ENCODE measurements around the gene TTC7B.

The TTC7B gene

DNA sequence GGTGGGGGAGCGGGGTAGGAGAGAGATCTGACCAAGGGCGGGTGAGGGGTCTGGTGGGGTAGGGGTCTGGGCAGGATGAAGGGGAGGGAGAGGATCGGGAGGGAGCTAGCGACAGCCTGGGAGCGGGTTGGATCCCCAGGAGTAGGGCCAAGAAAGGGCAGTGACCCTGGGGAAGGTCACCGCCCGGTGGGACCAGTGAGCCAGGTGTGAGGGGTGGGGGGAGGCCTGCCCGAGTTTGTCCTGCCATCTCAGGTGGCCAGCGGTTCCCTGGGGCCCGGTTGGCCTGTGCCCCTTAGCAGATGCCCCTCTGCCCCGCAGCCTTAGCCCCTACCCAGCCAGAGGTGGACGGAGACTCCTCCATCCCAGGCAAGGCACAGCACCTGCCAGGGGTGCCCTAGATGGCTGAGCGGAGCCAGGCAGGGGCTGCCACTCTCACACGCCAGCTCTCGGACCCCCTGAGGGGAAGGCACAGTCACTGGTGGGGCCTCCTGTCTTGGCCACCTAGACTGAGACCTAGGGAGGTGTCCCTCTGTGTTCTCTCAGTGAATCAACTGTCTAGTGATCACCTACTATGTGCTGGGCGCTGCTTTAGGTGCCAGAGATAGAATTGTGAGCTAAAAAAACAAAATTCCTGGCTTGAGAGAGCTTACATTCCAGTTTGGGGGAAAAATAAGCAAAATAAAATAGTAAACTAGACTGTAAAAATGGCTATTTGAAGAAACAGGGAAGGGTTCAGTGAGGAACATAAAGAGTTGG is 629 bp upstream of the TTC7B start:
- Histone ChIP-seq H3K9me3 (ENCODE audit: insufficient read depth, low read length) (no peaks in the 10 kb centered on the region), H3K36me3 (ENCODE audit: insufficient read depth, insufficient read length, low read length) (no peaks in the 10 kb centered on the region), H3K27me3 (ENCODE audit: insufficient read depth, insufficient read length) (peaks cover 18% of the 10 kb centered on the region), H3K4me3 (ENCODE audit: insufficient read length, low read depth) (no peak overlapping the region), H3K4me1 (ENCODE audit: insufficient read depth, insufficient read length) (peaks cover 6% of the 10 kb centered on the region), H3K9ac (ENCODE audit: insufficient read length, low read depth) (peak overlapping the region; percentile 8)
- no peak for TF ChIP-seq YY1 (IDR thresholded peaks at IDR 0.05; ENCODE audit: insufficient read depth, insufficient read length)
- TF ChIP-seq SUZ12 (IDR thresholded peaks at IDR 0.05; ENCODE audit: extremely low read depth, insufficient read depth, insufficient read length), result no peak
- no peak for TF ChIP-seq ZNF274 (IDR thresholded peaks at IDR 0.05; ENCODE audit: low read depth, low read length)
- DNase-seq (ENCODE audit: low read depth, low spot score), result no peak

DNA sequence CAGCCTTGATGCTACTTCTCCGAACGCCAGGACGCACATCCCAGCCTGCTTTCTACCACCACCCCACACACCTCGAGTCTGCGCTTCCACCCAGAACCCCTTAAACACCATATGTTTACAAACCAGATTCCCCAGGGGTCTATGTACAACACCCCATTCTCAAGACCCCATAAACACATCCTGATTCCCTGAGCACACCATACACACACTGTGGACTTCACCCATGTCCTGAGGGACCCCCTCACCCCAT is 733 bp downstream of the TTC7B start:
- TF ChIP-seq SUZ12 (IDR thresholded peaks at IDR 0.05; ENCODE audit: extremely low read depth, insufficient read depth, insufficient read length) (no peak), YY1 (IDR thresholded peaks at IDR 0.05; ENCODE audit: insufficient read depth, insufficient read length) (no peak), ZNF274 (IDR thresholded peaks at IDR 0.05; ENCODE audit: low read depth, low read length) (no peak)
- H3K27me3 ChIP-seq (ENCODE audit: insufficient read depth, insufficient read length), result peaks cover 18% of the 10 kb centered on the region
- peak overlapping the region; percentile 77 for H3K9ac ChIP-seq (ENCODE audit: insufficient read length, low read depth)
- H3K9me3 ChIP-seq (ENCODE audit: insufficient read depth, low read length), result no peaks in the 10 kb centered on the region
- H3K4me3 ChIP-seq (ENCODE audit: insufficient read length, low read depth), result peak overlapping the region; percentile 64
- no peak for DNase-seq (ENCODE audit: low read depth, low spot score)
- H3K36me3 ChIP-seq (ENCODE audit: insufficient read depth, insufficient read length, low read length), result no peaks in the 10 kb centered on the region
- H3K4me1 ChIP-seq (ENCODE audit: insufficient read depth, insufficient read length), result peaks cover 6% of the 10 kb centered on the region

- Histone ChIP-seq H3K9me3 (ENCODE audit: insufficient read depth, low read length) (no peaks in the 10 kb centered on the region), H3K27me3 (ENCODE audit: insufficient read depth, insufficient read length) (peaks cover 18% of the 10 kb centered on the region), H3K4me3 (ENCODE audit: insufficient read length, low read depth) (peak overlapping the region; percentile 64), H3K9ac (ENCODE audit: insufficient read length, low read depth) (peak overlapping the region; percentile 77), H3K36me3 (ENCODE audit: insufficient read depth, insufficient read length, low read length) (no peaks in the 10 kb centered on the region), H3K4me1 (ENCODE audit: insufficient read depth, insufficient read length) (peaks cover 6% of the 10 kb centered on the region)
- no peak for TF ChIP-seq ZNF274 (IDR thresholded peaks at IDR 0.05; ENCODE audit: low read depth, low read length)
- TF ChIP-seq YY1 (IDR thresholded peaks at IDR 0.05; ENCODE audit: insufficient read depth, insufficient read length), result no peak
- TF ChIP-seq SUZ12 (IDR thresholded peaks at IDR 0.05; ENCODE audit: extremely low read depth, insufficient read depth, insufficient read length), result no peak
- no peak for DNase-seq (ENCODE audit: low read depth, low spot score)
Observed at GRCh38 chr14:90814806-90815571, 1.2 kb downstream of the TTC7B start.

- Histone ChIP-seq H3K9me3 (ENCODE audit: insufficient read depth, low read length) (no peaks in the 10 kb centered on the region), H3K9ac (ENCODE audit: insufficient read length, low read depth) (no peak overlapping the region), H3K4me1 (ENCODE audit: insufficient read depth, insufficient read length) (peaks cover 9% of the 10 kb centered on the region), H3K36me3 (ENCODE audit: insufficient read depth, insufficient read length, low read length) (no peaks in the 10 kb centered on the region), H3K4me3 (ENCODE audit: insufficient read length, low read depth) (no peak overlapping the region), H3K27me3 (ENCODE audit: insufficient read depth, insufficient read length) (peaks cover 18% of the 10 kb centered on the region)
- DNase-seq (ENCODE audit: low read depth, low spot score), result no peak
- TF ChIP-seq YY1 (IDR thresholded peaks at IDR 0.05; ENCODE audit: insufficient read depth, insufficient read length) (no peak), ZNF274 (IDR thresholded peaks at IDR 0.05; ENCODE audit: low read depth, low read length) (no peak), SUZ12 (IDR thresholded peaks at IDR 0.05; ENCODE audit: extremely low read depth, insufficient read depth, insufficient read length) (no peak)
Observed at GRCh38 chr14:90813442-90813841, 2.8 kb downstream of the TTC7B start.

GRCh38 chr14:90812109-90812508 is 4.1 kb downstream of the TTC7B start:
- no peak overlapping the region for H3K4me3 ChIP-seq (ENCODE audit: insufficient read length, low read depth)
- H3K36me3 ChIP-seq (ENCODE audit: insufficient read depth, insufficient read length, low read length), result no peaks in the 10 kb centered on the region
- H3K9me3 ChIP-seq (ENCODE audit: insufficient read depth, low read length), result no peaks in the 10 kb centered on the region
- no peak overlapping the region for H3K9ac ChIP-seq (ENCODE audit: insufficient read length, low read depth)
- peaks cover 8% of the 10 kb centered on the region for H3K4me1 ChIP-seq (ENCODE audit: insufficient read depth, insufficient read length)
- TF ChIP-seq ZNF274 (IDR thresholded peaks at IDR 0.05; ENCODE audit: low read depth, low read length), result no peak
- TF ChIP-seq YY1 (IDR thresholded peaks at IDR 0.05; ENCODE audit: insufficient read depth, insufficient read length), result no peak
- TF ChIP-seq SUZ12 (IDR thresholded peaks at IDR 0.05; ENCODE audit: extremely low read depth, insufficient read depth, insufficient read length), result no peak
- DNase-seq (ENCODE audit: low read depth, low spot score), result no peak
- H3K27me3 ChIP-seq (ENCODE audit: insufficient read depth, insufficient read length), result peaks cover 18% of the 10 kb centered on the region

- no peak for DNase-seq (ENCODE audit: low read depth, low spot score)
- Histone ChIP-seq H3K27me3 (ENCODE audit: insufficient read depth, insufficient read length) (peaks cover 16% of the 10 kb centered on the region), H3K9me3 (ENCODE audit: insufficient read depth, low read length) (no peaks in the 10 kb centered on the region), H3K9ac (ENCODE audit: insufficient read length, low read depth) (no peak overlapping the region), H3K4me3 (ENCODE audit: insufficient read length, low read depth) (no peak overlapping the region), H3K4me1 (ENCODE audit: insufficient read depth, insufficient read length) (peaks cover 12% of the 10 kb centered on the region), H3K36me3 (ENCODE audit: insufficient read depth, insufficient read length, low read length) (no peaks in the 10 kb centered on the region)
- no peak for TF ChIP-seq YY1 (IDR thresholded peaks at IDR 0.05; ENCODE audit: insufficient read depth, insufficient read length)
- TF ChIP-seq SUZ12 (IDR thresholded peaks at IDR 0.05; ENCODE audit: extremely low read depth, insufficient read depth, insufficient read length), result no peak
- TF ChIP-seq ZNF274 (IDR thresholded peaks at IDR 0.05; ENCODE audit: low read depth, low read length), result no peak
Observed at GRCh38 chr14:90811641-90812040, 4.6 kb downstream of the TTC7B start.

DNA sequence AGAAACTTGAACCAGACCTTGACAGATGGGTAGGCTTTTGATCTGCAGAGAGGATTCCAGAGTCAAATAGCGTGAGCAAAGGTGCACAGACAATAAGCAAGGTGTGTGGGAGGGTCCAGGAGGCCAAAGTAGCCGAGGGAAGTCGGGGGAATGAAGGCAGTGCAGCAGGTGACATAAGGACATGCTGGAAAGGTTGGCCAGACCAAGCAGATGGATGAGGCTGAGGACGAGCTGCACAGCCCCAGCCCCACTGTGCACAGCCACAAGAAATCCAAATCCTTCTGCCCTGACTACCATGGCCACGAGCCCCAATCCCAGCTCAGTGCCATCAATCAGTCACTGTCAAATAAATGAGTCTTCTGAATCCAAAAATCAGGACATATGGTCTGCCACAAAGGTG is 5.4 kb downstream of the TTC7B start:
- no peak for DNase-seq (ENCODE audit: low read depth, low spot score)
- peaks cover 16% of the 10 kb centered on the region for H3K27me3 ChIP-seq (ENCODE audit: insufficient read depth, insufficient read length)
- no peaks in the 10 kb centered on the region for H3K36me3 ChIP-seq (ENCODE audit: insufficient read depth, insufficient read length, low read length)
- no peak overlapping the region for H3K4me3 ChIP-seq (ENCODE audit: insufficient read length, low read depth)
- no peak for TF ChIP-seq YY1 (IDR thresholded peaks at IDR 0.05; ENCODE audit: insufficient read depth, insufficient read length)
- no peak for TF ChIP-seq SUZ12 (IDR thresholded peaks at IDR 0.05; ENCODE audit: extremely low read depth, insufficient read depth, insufficient read length)
- TF ChIP-seq ZNF274 (IDR thresholded peaks at IDR 0.05; ENCODE audit: low read depth, low read length), result no peak
- H3K4me1 ChIP-seq (ENCODE audit: insufficient read depth, insufficient read length), result peaks cover 12% of the 10 kb centered on the region
- H3K9ac ChIP-seq (ENCODE audit: insufficient read length, low read depth), result no peak overlapping the region
- H3K9me3 ChIP-seq (ENCODE audit: insufficient read depth, low read length), result no peaks in the 10 kb centered on the region

Measured in NT2/D1 (cell line).